HepG2 (cell line): ENCODE measurements around the gene MRPL42. TPM values are rescaled to one million over a fixed set of nuclear protein-coding genes. Genes with fewer than 3 reads are reported as not detected.

Experiments used
- ATAC-seq: fragments of 200-7000 bp; cut with Tn5 transposase; 3 replicates; pipeline ENCODE4 v1.9.1; 2020; ENCODE audit warnings: mild to moderate bottlenecking, moderate library complexity
- BruUV-seq: library from RNA; stranded (reverse); fragments of 400-500 nt; replicated peaks from 2 replicates; lab custom pipeline; 2021; lab: Mats Ljungman, UMichigan
- CTCF ChIA-PET: fragments of 300-600 bp; formaldehyde crosslinking; extraction: SDS; loops from one replicate; lab custom pipeline; 2021; ENCODE audit warnings: low total read pairs, inconsistent platforms, low intra/inter-chr PET ratio; lab: Yijun Ruan, JAX
- POLR2A ChIA-PET: fragments of 350-600 bp; sonication (Branson Sonifier 250); formaldehyde crosslinking; loops from one replicate; lab custom pipeline; 2020; ENCODE audit warnings: antibody characterized with exemption, inconsistent platforms; lab: Yijun Ruan, JAX
- DNase-seq: peaks from one replicate; pipeline ENCODE4 v3.0.0-alpha.2; 2015; ENCODE audit warnings: low spot score
- FAIRE-seq: peaks from 3 replicates; lab custom pipeline; 2011; peaks lifted over from hg19 to GRCh38; lab: Jason Lieb, UNC
- H2AFZ ChIP-seq: one replicate; pipeline ENCODE4 v1.6.1; 2011; ENCODE audit warnings: low read length, inconsistent platforms
- H3K27ac ChIP-seq: fragments of 300-600 bp; 3 replicates; pipeline ENCODE4 v1.8.0; 2011; ENCODE audit warnings: mixed run types, mild to moderate bottlenecking, mixed read lengths, low read length, inconsistent platforms; ENCODE audit not compliant: insufficient read depth; ENCODE audit errors: extremely low read length
- H3K27me3 ChIP-seq, 2 experiments: fragments of 200-600 bp in 1 of 2; 2 replicates in 1 of 2; 3 replicates in 1 of 2; pipeline versions ENCODE4 v1.6.0 to v1.8.0; 2011; ENCODE audit warnings: low read length in 2 of 2, mild to moderate bottlenecking in 2 of 2, moderate library complexity in 2 of 2, inconsistent platforms in 1 of 2; ENCODE audit not compliant: insufficient read depth in 2 of 2, control insufficient read depth in 1 of 2
- H3K36me3 ChIP-seq, 2 experiments: fragments of 200-600 bp in 1 of 2; replicated peaks in 1 of 2; 2 replicates in 1 of 2; 3 replicates in 1 of 2; pipeline versions ENCODE4 v1.5.1 to v1.8.0; 2011; ENCODE audit warnings: low read length in 2 of 2, inconsistent platforms in 1 of 2; ENCODE audit not compliant: insufficient read depth in 2 of 2, control insufficient read depth in 1 of 2
- H3K4me1 ChIP-seq: 2 replicates; pipeline ENCODE4 v1.5.1; 2012; ENCODE audit warnings: low read length, inconsistent platforms; ENCODE audit not compliant: insufficient read depth
- H3K4me2 ChIP-seq: 2 replicates; pipeline ENCODE4 v1.6.0; 2011; ENCODE audit warnings: low read depth, low read length, inconsistent platforms
- H3K4me3 ChIP-seq, 3 experiments: fragments of 200-600 bp in 1 of 3; sonication (generic), shearing (Covaris generic) in 1 of 3; replicated peaks in 1 of 3; 2 replicates each; pipeline ENCODE4 v1.5.1; 2011 to 2016; ENCODE audit warnings: low read length in 3 of 3, inconsistent platforms in 2 of 3, low read depth in 2 of 3, mild to moderate bottlenecking in 2 of 3, control low read depth in 1 of 3, mixed read lengths in 1 of 3; ENCODE audit not compliant: insufficient read depth in 1 of 3
- H3K79me2 ChIP-seq: one replicate; pipeline ENCODE4 v1.6.1; 2011; ENCODE audit warnings: low read length, inconsistent platforms; ENCODE audit not compliant: insufficient read depth
- H3K9ac ChIP-seq: 2 replicates; pipeline ENCODE4 v1.6.0; 2011; ENCODE audit warnings: mild to moderate bottlenecking, low read depth, low read length, inconsistent platforms; ENCODE audit not compliant: insufficient read depth
- H3K9me3 ChIP-seq: 2 replicates; pipeline ENCODE4 v1.5.1; 2012; ENCODE audit warnings: mild to moderate bottlenecking, low read length
- H4K20me1 ChIP-seq: 2 replicates; pipeline ENCODE4 v1.6.0; 2011; ENCODE audit warnings: inconsistent platforms, mild to moderate bottlenecking, low read length, moderate library complexity; ENCODE audit not compliant: insufficient read depth
- HCFC1 ChIP-seq: fragments of 150-350 bp; IDR thresholded peaks from 2 replicates; pipeline ENCODE4 v1.6.1; 2014; ENCODE audit warnings: low read depth, low read length
- MAFF ChIP-seq: IDR thresholded peaks from 2 replicates; pipeline ENCODE4 v1.6.1; 2011; ENCODE audit warnings: low read depth, low read length, improper control_type of control experiment
- MAFK ChIP-seq, 2 experiments: IDR thresholded peaks in 1 of 2; conservative IDR thresholded peaks in 1 of 2; 2 replicates each; pipeline ENCODE4 v1.6.1; 2011; ENCODE audit warnings: improper control_type of control experiment in 2 of 2, low read length in 2 of 2
- NR3C1 ChIP-seq: sonication (generic); formaldehyde crosslinking; IDR thresholded peaks from 2 replicates; pipeline ENCODE4 v1.4.0; 2020; ENCODE audit warnings: missing genetic modification reagents
- TAF15 ChIP-seq: fragments of 200-400 bp; formaldehyde crosslinking; IDR thresholded peaks from one replicate; pipeline ENCODE4 v1.6.1; 2018; ENCODE audit warnings: mild to moderate bottlenecking, low read depth, low read length; ENCODE audit not compliant: poor library complexity, severe bottlenecking
- ZFP62 ChIP-seq: sonication (generic); formaldehyde crosslinking; IDR thresholded peaks from 2 replicates; pipeline ENCODE4 v1.4.0; 2020; ENCODE audit warnings: missing genetic modification reagents
- ZFY ChIP-seq: sonication (generic); formaldehyde crosslinking; IDR thresholded peaks from 2 replicates; pipeline ENCODE4 v1.4.0; 2020; ENCODE audit warnings: missing genetic modification reagents
- ZNF205 ChIP-seq: IDR thresholded peaks from 2 replicates; pipeline ENCODE4 v1.6.1; 2018; ENCODE audit warnings: missing biosample characterization, missing genetic modification reagents
- ZNF333 ChIP-seq: sonication (generic); formaldehyde crosslinking; IDR thresholded peaks from 2 replicates; pipeline ENCODE4 v1.4.0; 2020; ENCODE audit warnings: mild to moderate bottlenecking, missing genetic modification reagents, borderline replicate concordance
- ZSCAN9 ChIP-seq: IDR thresholded peaks from 2 replicates; pipeline ENCODE4 v1.6.1; 2016; ENCODE audit warnings: borderline replicate concordance
- WGBS: methylation state at CpG from one replicate; pipeline ENCODE4 v1.1.6; 2017; ENCODE audit warnings: low lambda C conversion rate; 5-methylcytosine and 5-hydroxymethylcytosine counted together
- in situ Hi-C: cut with HindIII; loops from 2 replicates; pipeline ENCODE4 v1.10.0; 2017; ENCODE audit warnings: low pct_unique_long_range_greater_than_20kb; ENCODE audit not compliant: extremely low pct_ligation_motif_present
- intact Hi-C: fragments of 100-400 bp; cut with micrococcal nuclease; formaldehyde crosslinking; loops from one replicate; pipeline ENCODE4 v1.10.0; 2022; ENCODE audit not compliant: unreplicated experiment
- polyA plus RNA-seq, 8 experiments: library from polyadenylated mRNA; depleted of rRNA in 3 of 8; stranded (reverse) in 7 of 8; unstranded in 1 of 8; fragments of >200 nt; fragmentation: Illumina TruSeq in 4 of 8; extraction: Trizol in 4 of 8; gene quantifications; 2 replicates each; pipeline versions ENCODE4 v1.2.1 to v1.2.3, GENCODE V29; 2011 to 2016; ENCODE audit warnings: low read depth in 4 of 8, missing spikeins in 1 of 8, mixed read lengths in 1 of 8; ENCODE audit not compliant: insufficient read depth in 1 of 8
- total RNA-seq, 5 experiments: library from RNA; depleted of rRNA; stranded (reverse); fragments of >200 nt; fragmentation: Illumina TruSeq; extraction: Trizol; gene quantifications; 2 replicates each; pipeline ENCODE4 v1.2.3, GENCODE V29; 2016; ENCODE audit warnings: low read depth in 1 of 5
- TF ChIP-seq, protein P1 (sequence below): sonication (generic); formaldehyde crosslinking; IDR thresholded peaks from 2 replicates; pipeline ENCODE4 v1.5.0; 2020; ENCODE audit warnings: missing genetic modification reagents
- TF ChIP-seq, protein P2 (sequence below), 2 experiments: sonication (generic) in 1 of 2; formaldehyde crosslinking in 1 of 2; IDR thresholded peaks; 2 replicates each; pipeline versions ENCODE4 v1.4.0 to v1.6.1; 2018 to 2020; ENCODE audit warnings: missing genetic modification reagents in 2 of 2, borderline replicate concordance in 1 of 2, low read depth in 1 of 2, mild to moderate bottlenecking in 1 of 2, missing biosample characterization in 1 of 2
- TF ChIP-seq, protein P3 (sequence below): sonication (generic); formaldehyde crosslinking; IDR thresholded peaks from 2 replicates; pipeline ENCODE4 v1.8.0; 2022; ENCODE audit warnings: mild to moderate bottlenecking, missing genetic modification reagents; ENCODE audit not compliant: insufficient replicate concordance

Gene MRPL42
- total and polyA plus RNA-seq, 2 of the 13 experiments (the other 11 are each of a cell fraction or from before 2014, with no cell fraction given) = 93.3 to 148 TPM

DNA sequence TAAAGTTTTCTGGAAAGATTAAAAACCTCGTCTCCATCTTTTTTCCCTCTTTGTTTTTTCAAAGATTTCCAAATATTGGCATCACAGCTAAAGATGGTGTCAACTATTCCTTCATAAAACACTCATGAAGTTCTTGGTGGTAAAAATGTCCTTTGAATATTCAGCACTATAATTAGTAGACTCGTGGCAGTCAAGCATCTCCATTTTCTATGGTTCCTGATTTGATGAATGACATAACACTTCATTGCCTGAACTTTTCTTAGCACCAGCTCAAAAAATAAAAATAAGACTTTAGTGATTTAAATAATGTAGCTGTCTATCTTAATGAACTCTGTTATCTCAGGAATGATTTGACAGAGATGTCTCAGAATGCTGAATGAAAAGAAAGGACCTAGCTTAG is 45.3 kb upstream of the MRPL42 start:
- no peak overlapping the region for H3K27ac ChIP-seq
- BruUV-seq = no TSS peak
- H3K4me3 ChIP-seq = no peak overlapping the region
- no peak overlapping the region for H3K9ac ChIP-seq
- peaks cover 64% of the 10 kb centered on the region for H3K4me1 ChIP-seq
- no peaks in the 10 kb centered on the region for H3K27me3 ChIP-seq
- ATAC-seq (no peak), DNase-seq (no peak), FAIRE-seq (no peak)
- TF ChIP-seq NR3C1 (CRISPR knock-in tag) (no peak), ZSCAN9 (CRISPR knock-in tag) (no peak), HCFC1 (no peak)
- TF ChIP-seq, protein P1, sequence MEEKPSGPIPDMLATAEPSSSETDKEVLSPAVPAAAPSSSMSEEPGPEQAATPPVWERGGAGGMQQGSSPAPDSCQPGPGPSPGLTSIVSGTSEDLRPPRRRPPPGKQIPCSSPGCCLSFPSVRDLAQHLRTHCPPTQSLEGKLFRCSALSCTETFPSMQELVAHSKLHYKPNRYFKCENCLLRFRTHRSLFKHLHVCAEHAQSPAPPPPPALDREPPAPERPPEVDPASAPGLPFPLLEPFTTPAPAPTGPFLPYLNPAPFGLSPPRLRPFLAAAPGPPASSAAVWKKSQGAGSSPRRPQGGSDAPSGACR (CRISPR knock-in tag) = no peak
- no peaks in the 10 kb centered on the region for H3K9me3 ChIP-seq
- in situ Hi-C loops = no loop called here
- H3K4me2 ChIP-seq = no peak overlapping the region
- ChIA-PET POLR2A (no interaction called here), CTCF (no interaction called here)
- peaks cover 99% of the 10 kb centered on the region for H3K79me2 ChIP-seq
- peaks cover 90% of the 10 kb centered on the region for H4K20me1 ChIP-seq
- intact Hi-C loops = no loop called here
- H2AFZ ChIP-seq = no peak overlapping the region
- 92% methylated on average over 2 of the region's 2 CpGs for WGBS
- no peaks in the 10 kb centered on the region for H3K36me3 ChIP-seq

DNA sequence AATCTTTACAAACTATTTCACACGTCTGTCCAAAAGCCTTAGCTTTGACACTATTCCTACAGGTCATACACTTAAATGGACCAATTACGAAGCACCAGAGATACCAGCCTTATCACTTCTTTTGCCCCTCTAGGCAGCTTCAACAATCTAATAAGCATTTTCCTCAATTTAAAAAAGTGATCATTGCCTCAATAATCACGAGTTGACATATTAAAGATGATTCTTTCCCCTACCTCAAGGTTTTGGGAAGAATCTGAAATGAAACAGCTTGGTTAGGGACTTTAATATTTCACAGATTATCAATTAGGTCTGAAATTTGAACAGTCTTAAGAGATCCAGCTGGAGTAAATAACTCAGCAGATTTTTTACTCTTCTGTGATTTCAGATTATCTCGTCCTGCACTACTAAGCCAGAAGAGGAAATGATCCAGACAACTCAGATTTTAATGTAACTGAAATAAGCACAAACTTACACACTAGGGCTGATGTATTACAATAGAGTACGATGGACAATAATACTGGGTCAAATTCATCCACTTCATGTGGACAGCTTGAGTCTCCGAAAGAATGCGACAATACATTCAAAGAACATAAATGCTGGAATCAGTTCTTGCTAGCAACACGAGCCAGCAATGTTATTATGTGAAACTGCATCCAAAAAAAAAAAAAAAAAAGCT is 41.4 kb upstream of the MRPL42 start:
- POLR2A ChIA-PET = no interaction called here
- Histone ChIP-seq H3K27ac (no peak overlapping the region), H4K20me1 (peaks cover 86% of the 10 kb centered on the region), H2AFZ (no peak overlapping the region), H3K9ac (no peak overlapping the region), H3K79me2 (peaks cover 95% of the 10 kb centered on the region), H3K4me1 (peaks cover 57% of the 10 kb centered on the region), H3K36me3 (no peaks in the 10 kb centered on the region), H3K4me3 (no peak overlapping the region), H3K27me3 (no peaks in the 10 kb centered on the region), H3K4me2 (no peak overlapping the region), H3K9me3 (no peaks in the 10 kb centered on the region)
- DNase-seq (no peak), FAIRE-seq (no peak), ATAC-seq (no peak)
- 93% methylated on average over 8 of the region's 8 CpGs for WGBS
- CTCF ChIA-PET = no interaction called here
- intact Hi-C loops (no loop called here), in situ Hi-C loops (no loop called here)
- no TSS peak for BruUV-seq
- TF ChIP-seq ZFP62 (no peak), MAFF (peak; percentile 45; the same call in 1 of the 2 replicates), MAFK (conservative IDR thresholded peaks at IDR 0.05 in 1 of 2, IDR thresholded peaks at IDR 0.05 in 1 of 2; ENCODE audit: low read length in 2 of 2) (peak; percentile 54), ZNF205 (CRISPR knock-in tag) (no peak), TAF15 (no peak), ZFY (no peak), ZNF333 (CRISPR knock-in tag) (no peak)
- TF ChIP-seq, protein P2, sequence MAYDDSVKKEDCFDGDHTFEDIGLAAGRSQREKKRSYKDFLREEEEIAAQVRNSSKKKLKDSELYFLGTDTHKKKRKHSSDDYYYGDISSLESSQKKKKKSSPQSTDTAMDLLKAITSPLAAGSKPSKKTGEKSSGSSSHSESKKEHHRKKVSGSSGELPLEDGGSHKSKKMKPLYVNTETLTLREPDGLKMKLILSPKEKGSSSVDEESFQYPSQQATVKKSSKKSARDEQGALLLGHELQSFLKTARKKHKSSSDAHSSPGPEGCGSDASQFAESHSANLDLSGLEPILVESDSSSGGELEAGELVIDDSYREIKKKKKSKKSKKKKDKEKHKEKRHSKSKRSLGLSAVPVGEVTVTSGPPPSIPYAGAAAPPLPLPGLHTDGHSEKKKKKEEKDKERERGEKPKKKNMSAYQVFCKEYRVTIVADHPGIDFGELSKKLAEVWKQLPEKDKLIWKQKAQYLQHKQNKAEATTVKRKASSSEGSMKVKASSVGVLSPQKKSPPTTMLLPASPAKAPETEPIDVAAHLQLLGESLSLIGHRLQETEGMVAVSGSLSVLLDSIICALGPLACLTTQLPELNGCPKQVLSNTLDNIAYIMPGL (CRISPR knock-in tag; IDR thresholded peaks at IDR 0.05; ENCODE audit: borderline replicate concordance in 1 of 2, low read depth in 1 of 2) = no peak
- TF ChIP-seq, protein P3, sequence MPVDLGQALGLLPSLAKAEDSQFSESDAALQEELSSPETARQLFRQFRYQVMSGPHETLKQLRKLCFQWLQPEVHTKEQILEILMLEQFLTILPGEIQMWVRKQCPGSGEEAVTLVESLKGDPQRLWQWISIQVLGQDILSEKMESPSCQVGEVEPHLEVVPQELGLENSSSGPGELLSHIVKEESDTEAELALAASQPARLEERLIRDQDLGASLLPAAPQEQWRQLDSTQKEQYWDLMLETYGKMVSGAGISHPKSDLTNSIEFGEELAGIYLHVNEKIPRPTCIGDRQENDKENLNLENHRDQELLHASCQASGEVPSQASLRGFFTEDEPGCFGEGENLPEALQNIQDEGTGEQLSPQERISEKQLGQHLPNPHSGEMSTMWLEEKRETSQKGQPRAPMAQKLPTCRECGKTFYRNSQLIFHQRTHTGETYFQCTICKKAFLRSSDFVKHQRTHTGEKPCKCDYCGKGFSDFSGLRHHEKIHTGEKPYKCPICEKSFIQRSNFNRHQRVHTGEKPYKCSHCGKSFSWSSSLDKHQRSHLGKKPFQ = no peak
